HG03439 (cell line): ENCODE data around the gene TRIL.

Experiments
- ATAC-seq: cut with Tn5 transposase; IDR thresholded peaks from one replicate; pipeline ENCODE4 v1.9.1; 2021; ENCODE audit warnings: mild to moderate bottlenecking, moderate library complexity; ENCODE audit not compliant: unreplicated experiment

The TRIL gene

DNA sequence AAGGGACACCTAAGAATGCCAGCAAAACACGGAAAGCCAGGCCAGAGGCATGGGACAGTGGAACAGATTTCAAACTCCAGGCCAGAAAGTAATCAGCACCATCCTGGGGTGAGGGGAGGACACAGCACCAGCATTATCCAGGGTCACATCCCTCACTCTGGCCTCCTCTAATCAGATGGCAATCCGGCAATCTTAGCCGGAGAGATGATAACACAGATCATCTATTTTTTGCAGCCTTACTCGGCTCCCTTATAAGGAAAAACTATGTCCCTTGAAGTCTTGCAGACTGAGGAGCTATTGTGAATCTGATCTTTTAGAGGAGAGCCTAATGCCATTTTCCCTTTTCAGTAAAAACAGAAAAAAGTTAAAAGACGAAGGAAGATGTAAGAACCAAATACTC lies 16.5 kb downstream of the TRIL start:
- ATAC-seq: no peak

DNA sequence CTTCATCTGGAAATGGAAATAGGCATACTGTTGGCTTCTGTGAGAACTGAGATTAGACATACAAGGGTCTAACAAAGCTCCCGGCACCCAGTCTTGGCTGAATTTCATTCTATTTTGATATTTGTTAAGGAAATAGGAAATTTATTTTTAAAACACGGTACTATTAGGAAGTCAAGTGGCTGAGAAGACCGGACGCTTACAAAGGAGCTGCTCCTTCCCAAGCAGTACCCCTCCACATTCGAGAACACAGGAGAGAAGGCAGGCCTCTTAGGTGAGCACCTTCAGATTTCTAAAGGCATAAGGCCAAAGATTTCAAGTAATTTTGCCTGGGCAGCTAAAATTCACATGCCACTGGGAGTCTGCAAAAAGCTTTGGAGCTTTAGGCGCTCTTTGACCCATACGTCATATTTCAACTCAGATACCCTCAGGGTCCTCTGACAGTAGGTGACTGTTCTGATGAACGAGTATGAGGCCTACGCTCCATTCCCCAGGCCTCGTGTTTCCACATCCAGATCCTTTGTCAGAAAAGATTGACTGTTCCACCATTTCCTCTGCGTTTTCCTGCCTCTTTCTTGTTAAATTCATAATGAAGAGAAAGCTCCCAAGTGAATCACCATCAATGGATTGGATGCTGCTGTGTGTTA lies 17.3 kb downstream of the TRIL start:
- ATAC-seq: no peak

DNA sequence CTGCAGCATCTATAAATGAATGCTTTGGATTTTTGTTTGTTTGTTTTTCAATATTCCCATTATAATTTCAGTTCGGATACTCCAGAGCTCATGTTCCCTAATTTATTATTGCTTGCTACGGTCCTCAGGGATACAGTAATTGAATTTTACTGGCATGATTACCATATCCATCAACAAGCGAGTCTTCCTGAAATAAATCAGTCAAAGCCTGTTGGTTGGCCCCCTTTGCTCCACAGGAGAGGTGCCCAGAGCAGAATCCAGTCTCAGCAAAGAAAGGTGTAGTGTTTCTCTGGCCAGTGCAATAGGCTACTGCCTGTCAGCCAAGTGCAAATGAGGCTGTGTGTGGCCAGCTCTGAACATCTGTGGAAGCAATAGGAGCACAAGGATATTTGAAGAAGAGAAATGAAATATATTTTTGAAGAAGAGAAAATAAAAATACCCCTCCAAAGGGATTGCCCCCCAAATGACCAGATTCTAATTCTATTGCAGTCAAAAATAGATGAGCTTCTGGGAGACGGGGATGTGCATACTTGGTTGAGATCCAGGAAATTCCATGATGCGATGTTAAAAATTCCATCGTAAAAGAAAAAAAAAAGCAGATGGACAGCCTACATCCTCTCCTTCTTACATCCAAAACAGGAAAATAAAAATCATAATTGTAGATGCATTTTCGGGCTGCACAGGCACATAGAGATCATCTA lies 18.1 kb downstream of the TRIL start:
- ATAC-seq: no peak

DNA sequence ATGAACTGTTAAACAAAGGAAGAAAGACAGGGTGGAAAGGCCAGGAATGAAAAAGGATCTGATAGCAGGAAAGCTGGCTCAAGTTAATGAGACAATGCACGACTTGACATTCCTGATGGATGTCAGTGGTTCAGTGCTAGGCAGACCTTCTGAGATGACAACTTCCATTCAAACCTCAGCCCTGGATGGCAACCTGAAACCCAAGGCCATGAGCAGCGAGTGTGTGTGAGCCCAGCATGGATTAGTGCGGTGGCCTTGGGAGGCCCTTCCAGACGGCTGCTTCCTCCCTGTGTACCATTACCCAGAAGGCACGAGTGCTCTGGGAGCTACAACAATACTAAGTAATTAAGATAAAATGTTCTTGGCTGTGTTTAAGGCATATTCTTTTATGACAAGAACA lies 18.8 kb downstream of the TRIL start:
- ATAC-seq: no peak

DNA sequence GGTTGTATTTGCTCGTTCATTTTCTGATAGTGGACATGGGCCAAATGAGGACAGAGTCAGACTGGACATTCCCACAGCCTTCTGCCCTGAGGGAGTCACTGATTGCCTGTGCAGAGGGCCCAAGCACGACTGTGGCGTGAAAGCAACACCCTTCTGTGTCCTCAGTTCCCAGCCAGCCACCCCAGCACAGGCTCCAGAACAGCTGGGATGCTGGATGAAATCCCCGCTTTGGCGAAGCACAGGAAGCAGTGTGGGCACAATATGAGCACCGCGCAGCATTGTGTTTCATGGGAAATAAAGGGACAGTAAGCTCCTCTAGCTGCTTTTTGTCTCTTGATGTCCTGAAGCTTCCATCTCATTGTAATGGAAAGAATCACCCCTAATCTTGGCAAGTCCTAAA lies 20.5 kb downstream of the TRIL start:
- ATAC-seq: no peak

DNA sequence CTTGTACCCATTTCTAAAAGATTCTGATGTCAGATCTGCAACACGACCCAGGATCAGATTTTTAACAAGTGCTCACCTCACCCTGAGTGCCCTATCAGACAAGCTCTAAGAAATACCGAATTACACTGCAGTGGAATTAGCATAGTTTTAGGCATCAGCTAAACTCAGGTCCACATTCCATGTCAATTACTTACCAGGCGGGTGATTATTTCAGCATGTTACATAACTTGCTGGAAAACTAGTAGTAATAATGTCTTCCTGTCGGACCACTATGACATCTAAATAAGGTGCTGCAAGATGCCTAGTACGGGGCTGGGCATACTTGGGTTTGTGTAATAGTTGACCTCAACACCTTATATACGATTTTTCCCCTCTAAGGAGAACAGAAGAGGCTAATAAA lies 21.0 kb downstream of the TRIL start:
- no peak for ATAC-seq

DNA sequence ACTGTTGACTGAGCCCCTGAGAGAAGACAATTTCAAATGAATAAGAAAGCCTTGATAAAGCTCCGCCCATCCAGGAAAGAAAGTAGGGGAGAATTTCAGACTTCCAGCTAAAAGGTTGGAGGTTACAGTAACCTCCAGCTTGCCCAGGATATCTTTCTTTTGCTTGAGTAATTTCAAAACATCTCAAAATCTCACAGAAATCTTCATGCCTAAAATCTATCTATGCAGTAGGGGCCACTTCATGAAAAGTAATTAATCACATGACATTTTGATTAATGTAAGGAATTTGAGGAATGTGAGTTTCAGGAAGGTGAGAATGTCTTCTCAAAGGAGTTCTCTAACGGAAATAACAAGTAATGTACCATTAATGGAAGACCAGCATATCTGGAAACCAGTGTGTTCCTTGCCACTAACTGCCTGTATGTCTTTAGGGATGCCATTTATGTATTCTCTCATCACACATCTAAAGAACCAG lies 24.2 kb downstream of the TRIL start:
- no peak for ATAC-seq

DNA sequence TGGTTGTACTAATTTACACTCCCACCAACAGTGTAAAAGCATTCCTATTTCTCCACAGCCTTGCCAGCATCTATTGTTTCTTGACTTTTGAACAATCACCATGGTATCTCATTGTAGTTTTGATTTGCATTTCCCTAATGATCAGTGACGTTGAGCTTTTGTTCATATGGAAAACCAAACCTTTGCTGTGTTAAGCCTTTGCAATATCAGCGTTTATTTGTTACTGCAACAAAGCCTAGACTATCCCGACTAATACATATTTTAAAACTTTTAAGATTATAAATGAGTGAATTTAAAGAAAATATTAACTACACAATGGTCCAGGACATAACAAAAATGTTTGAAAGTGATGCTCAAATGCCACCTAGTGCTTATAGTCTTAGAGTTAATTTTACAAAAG lies 26.6 kb downstream of the TRIL start:
- no peak for ATAC-seq

DNA sequence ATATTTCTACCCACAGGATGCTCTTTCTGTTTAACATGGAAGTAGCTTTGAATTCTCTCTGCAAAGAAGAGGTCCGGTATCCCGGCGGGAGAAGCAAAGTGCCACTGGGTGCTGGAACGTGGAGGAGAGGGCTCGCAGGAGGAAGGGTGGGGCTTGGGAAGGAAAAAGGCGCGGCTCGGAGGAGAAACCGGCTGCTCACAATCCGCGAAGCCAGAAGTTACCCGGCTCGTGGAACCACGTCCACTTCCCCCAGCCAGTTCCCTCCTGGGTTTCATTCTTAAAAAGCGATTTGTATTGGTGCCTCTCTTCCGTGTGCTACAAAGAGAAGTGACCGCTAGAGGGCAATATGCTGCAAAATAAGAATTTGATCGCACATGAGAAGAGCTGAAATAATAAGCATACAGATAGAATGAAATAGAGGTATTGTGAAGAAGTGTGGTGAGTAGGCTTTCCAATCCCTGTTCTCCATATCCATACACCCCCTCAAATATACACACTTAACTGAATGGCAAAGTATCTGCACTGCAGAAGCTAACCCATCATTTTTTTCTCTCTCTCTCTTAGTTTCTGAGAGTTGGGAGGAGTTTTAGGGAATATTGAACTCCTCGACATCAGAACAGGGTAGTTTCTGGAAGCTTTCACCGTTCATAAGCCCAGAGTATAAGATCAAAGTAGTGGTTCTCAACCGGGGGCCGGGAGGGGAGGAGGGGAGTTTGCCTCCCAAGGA lies 31.1 kb downstream of the TRIL start:
- peak; percentile 87 for ATAC-seq

DNA sequence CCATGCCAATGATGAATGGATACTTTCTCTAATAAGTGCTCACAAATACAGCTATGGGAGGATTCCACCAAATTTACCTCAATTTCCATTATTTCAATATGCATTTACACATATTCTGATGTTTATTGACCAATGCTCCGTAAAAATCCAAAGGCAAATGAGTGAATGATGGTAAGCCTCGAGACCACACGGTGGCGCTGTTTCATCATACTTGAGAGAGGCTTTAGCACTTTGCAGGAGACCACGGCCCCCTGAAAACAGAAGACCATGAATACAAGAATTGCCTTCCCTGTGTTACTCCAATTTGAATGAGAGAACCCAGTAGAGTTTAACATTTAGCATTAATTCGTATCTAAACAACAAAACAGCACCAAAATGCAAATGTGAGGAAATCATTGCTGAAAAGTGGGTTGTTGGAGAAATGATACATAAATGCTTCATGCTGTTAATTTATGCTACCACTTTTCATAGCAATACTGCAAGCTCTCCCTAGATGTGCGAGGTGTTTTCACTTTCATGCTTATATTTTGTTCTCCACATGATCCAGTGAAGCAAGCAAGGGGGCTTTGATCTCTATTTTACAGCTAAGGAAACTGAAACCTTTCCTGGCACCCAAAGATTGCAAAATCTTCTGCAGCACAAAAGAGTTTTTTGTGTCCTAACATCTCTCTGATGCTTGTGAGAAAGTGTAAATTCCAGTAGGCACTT lies 35.4 kb downstream of the TRIL start:
- no peak for ATAC-seq

DNA sequence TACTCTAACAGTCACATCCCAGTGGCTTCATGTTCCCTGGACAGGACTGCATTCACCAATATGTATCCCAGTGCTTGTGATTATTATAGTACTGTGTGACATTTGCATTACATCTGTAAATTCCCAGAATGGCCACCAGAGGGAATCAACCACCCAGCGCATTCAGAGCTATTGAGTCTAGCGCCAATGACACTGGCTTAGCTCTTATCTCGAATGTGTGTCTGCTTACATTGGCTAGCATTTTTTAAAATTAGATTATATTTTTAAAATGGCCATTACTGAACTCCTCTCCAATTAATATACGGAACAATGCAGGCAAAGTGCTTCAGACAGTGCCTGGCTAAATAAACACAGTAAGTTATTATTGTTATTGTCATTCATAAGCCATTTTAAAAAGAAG lies 36.3 kb downstream of the TRIL start:
- ATAC-seq: peak; percentile 78

DNA sequence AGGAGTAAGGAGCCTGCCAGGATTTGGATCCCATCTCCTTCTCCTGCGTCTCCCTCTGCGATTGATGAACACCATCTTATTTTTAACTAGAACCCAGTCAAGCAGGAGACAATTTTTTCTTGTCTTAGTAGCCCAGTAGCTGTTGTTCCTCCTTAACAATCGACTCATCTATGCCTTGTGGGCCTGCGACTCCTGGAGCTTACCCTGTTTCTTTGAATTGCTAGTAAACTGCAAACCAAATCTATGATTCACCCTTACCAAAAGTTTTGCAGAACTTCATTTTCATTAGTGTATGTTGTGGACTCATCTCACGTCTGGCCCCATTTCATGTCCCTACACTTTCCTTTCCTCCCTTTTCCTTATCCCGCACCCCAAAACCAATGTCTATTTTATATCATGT lies 37.7 kb downstream of the TRIL start:
- ATAC-seq: no peak

DNA sequence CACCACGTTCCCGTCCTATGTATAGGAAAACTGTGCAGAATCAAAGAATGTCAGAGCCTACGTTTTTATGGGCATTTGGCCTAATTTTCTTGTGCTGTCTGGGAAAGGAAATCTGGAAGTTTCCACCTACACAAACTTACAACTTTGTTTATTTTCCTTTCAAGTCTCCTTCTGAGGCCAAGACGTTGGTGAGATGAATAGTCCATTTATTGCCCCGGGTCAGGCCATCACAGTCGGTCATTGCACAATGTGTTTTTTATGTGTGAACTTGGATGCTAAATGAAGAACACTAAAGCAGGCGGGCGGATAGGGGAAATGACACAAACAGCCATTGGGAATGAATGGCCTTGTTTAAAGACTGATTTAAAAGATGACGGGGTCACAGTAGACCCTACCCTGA lies 38.6 kb downstream of the TRIL start:
- ATAC-seq: no peak

DNA sequence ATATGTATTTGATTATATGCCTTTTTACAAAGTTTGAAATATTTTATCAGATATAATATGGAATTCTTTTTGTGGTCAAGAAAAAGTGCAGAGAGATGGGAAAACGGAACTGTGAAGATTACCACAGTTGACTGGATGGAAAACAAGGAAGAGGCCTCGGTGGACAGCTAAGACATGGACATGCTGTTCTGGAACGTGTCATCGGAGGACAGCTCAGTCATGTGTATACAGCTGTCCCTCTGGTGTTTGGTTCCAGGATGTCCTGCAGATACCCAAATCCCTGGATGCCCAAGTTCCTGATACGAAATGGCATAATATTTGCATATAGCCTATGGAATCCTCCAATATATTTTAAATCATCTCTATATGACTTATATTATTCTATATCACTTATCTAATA lies 49.4 kb downstream of the TRIL start:
- ATAC-seq: no peak

DNA sequence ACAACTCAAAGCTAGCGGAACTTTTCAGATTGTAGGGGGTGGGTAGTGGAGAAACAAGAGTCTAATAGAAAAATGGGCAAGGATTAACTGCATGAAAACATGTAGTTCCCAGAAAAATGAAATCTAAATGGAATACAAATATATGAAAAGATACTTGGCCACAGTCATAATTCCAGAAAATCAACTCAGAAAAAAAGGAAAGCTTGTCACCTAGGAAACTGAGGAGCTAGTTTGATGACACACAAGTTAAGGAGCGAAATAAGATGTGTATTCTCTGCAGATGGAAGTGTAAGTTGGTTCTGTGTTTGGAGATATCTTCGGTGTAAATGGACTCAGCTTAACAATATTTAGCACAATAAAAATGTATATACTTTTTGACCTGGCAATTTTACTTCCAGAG lies 52.7 kb downstream of the TRIL start:
- ATAC-seq: no peak

DNA sequence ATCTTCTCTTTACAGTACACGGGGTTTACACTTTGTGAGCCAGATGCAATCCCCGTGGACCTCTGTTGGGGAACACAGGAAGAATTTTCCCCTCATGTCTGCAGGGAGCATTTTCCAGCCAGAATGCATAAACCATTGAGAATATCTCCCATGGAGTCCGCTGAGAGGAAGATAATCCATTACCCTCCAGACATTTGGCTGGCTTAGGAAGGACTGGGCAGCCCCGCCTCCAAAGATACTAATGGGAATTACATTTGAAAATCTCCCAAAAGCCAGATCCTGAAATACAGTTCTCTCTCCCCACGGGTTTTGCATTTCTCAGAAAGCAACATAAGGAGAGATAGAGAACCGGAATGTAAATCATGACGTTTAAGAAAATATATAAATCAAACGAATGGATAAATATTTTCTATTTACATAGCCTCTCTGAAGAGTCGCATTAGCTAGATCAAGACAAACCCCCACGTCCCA lies 53.5 kb downstream of the TRIL start:
- ATAC-seq: no peak

DNA sequence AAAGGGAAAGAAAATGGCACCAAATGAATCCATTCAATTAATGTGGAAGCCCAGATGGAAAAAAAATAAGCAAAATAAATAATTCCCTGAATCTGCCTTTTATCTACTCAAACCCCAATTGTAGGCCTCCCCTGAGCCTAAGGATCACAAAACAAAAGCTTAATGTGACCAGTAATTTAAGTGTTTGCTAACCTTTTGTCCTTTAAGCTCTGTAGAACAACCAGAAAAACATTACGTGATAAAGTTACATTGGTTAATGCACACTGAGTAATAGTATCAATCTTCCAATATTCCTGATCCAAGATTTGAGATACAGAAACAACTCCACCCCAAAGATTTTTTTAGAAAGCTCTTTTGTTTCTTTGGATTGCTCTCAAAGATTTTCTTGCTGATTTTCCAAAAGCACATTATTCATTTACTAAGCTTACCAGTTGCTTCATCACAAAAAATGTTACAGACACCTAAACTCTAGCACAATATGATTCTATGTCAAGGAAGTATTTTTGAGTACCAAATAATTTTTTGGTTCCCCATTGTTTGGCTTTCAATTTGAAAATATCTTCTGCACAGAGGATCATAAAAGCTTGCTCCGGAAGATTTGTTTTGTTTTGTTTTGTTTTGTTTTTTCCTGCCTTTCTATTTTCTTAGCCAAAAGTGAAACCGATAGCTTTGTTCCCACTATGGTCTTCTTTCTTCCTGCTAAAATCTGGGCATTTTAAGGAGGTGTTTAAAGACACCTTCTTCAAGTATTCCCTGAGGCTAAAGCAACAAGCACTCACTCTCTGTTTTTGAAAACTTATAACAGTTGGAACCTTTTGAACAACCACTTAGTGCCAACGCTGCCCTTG lies 54.2 kb downstream of the TRIL start:
- ATAC-seq: no peak
